Colonic mucosa (tissue), 4 donors: ENCODE measurements around the gene CNTRL. TPM values are rescaled to one million over a fixed set of nuclear protein-coding genes. Genes with fewer than 3 reads are reported as not detected.

Experiments used
- DNase-seq: peaks from one replicate; pipeline ENCODE4 v3.0.0-alpha.2; 2020
- H3K27ac ChIP-seq: fragments of 200-600 bp; one replicate; pipeline ENCODE4 v1.8.0; 2021
- H3K27me3 ChIP-seq: fragments of 200-600 bp; one replicate; pipeline ENCODE4 v1.8.0; 2021
- H3K36me3 ChIP-seq: fragments of 200-600 bp; one replicate; pipeline ENCODE4 v1.8.0; 2021
- H3K4me1 ChIP-seq: fragments of 200-600 bp; one replicate; pipeline ENCODE4 v1.8.0; 2021; ENCODE audit warnings: mild to moderate bottlenecking
- H3K4me3 ChIP-seq: fragments of 200-600 bp; one replicate; pipeline ENCODE4 v1.8.0; 2021
- H3K9ac ChIP-seq, 2 donors: one replicate each; pipeline ENCODE4 v1.7.0; 2013; ENCODE audit warnings: control low read depth in 2 of 2, low read depth in 2 of 2, low read length in 2 of 2
- H3K9me3 ChIP-seq: fragments of 200-600 bp; one replicate; pipeline ENCODE4 v1.8.0; 2021
- CTCF ChIP-seq: fragments of 200-600 bp; IDR thresholded peaks from one replicate; pipeline ENCODE4 v1.8.0; 2022; ENCODE audit warnings: antibody characterized with exemption, mild to moderate bottlenecking
- intact Hi-C: fragments of 100-400 bp; cut with DNase I; formaldehyde crosslinking; loops from one replicate; pipeline ENCODE4 v1.14.1; 2022
- total RNA-seq, 2 donors: library from RNA; stranded (reverse); fragmentation: NEBNext Ultra II Directional in 1 of 2; extraction: Animal tissue kit (Norgen Biotek cat#: 25700) in 1 of 2; gene quantifications; one replicate each; pipeline ENCODE4 v1.2.1, GENCODE V29; 2021
- donor health status: healthy.
- donor health status: DM: no; HTN: no; CAD: no.
- donor health status: DM: no; HTN: no; CAD: no.

The CNTRL gene
- total RNA-seq, 2 donors from 2014 or later: 6.1 to 11.3 TPM

- Histone ChIP-seq H3K36me3 (no peaks in the 10 kb centered on the region), H3K4me3 (no peak overlapping the region), H3K27me3 (no peaks in the 10 kb centered on the region), H3K9ac (no peak overlapping the region), H3K9me3 (no peaks in the 10 kb centered on the region), H3K4me1 (no peaks in the 10 kb centered on the region), H3K27ac (no peak overlapping the region)
- DNase-seq: no peak
- TF ChIP-seq CTCF: no peak
- intact Hi-C loops: no loop called here
These were observed 109.1 kb downstream of the CNTRL start for GRCh38 chr9:121183666-121184423.

- no peaks in the 10 kb centered on the region for H3K9me3 ChIP-seq
- no peaks in the 10 kb centered on the region for H3K4me1 ChIP-seq
- no peaks in the 10 kb centered on the region for H3K27me3 ChIP-seq
- H3K36me3 ChIP-seq: no peaks in the 10 kb centered on the region
- no peak overlapping the region for H3K4me3 ChIP-seq
- H3K27ac ChIP-seq: no peak overlapping the region
- no peak for TF ChIP-seq CTCF
- intact Hi-C loops: no loop called here
- no peak for DNase-seq
- H3K9ac ChIP-seq: no peak overlapping the region
These were observed 109.7 kb downstream of the CNTRL start for GRCh38 chr9:121184463-121184862.

GRCh38 chr9:121185178-121185745, 110.5 kb downstream of the CNTRL start:
- H3K4me1 ChIP-seq: no peaks in the 10 kb centered on the region

GRCh38 chr9:121185774-121186403, 111.1 kb downstream of the CNTRL start:
- no peak overlapping the region for H3K4me3 ChIP-seq
- no peak for TF ChIP-seq CTCF
- DNase-seq: no peak
- H3K27ac ChIP-seq: no peak overlapping the region
- intact Hi-C loops: no loop called here
- no peaks in the 10 kb centered on the region for H3K9me3 ChIP-seq
- no peaks in the 10 kb centered on the region for H3K4me1 ChIP-seq
- H3K9ac ChIP-seq: no peak overlapping the region
- H3K27me3 ChIP-seq: no peaks in the 10 kb centered on the region
- H3K36me3 ChIP-seq: no peaks in the 10 kb centered on the region

More at GRCh38 chr9:121185178-121185745, 110.5 kb downstream of the CNTRL start:
- DNase-seq: no peak
- Histone ChIP-seq H3K9me3 (no peaks in the 10 kb centered on the region), H3K27me3 (no peaks in the 10 kb centered on the region), H3K9ac (no peak overlapping the region), H3K36me3 (no peaks in the 10 kb centered on the region), H3K4me3 (no peak overlapping the region), H3K27ac (no peak overlapping the region)
- TF ChIP-seq CTCF: no peak
- intact Hi-C loops: no loop called here

- no peak for TF ChIP-seq CTCF
- Histone ChIP-seq H3K4me1 (no peaks in the 10 kb centered on the region), H3K9ac (no peak overlapping the region), H3K27me3 (no peaks in the 10 kb centered on the region), H3K27ac (no peak overlapping the region), H3K4me3 (no peak overlapping the region), H3K9me3 (no peaks in the 10 kb centered on the region), H3K36me3 (no peaks in the 10 kb centered on the region)
- DNase-seq: no peak
- intact Hi-C loops: no loop called here
These were observed 113.0 kb downstream of the CNTRL start for GRCh38 chr9:121187636-121188305.
